GM23338 (cell line): Measurements from ENCODE around the gene VMP1. TPM values are rescaled to one million over a fixed set of nuclear protein-coding genes. Genes with fewer than 3 reads are reported as not detected.
"Not testable (repeated sequence)": the region's sequence is repeated elsewhere in the genome, so short reads cannot be mapped to it uniquely, and the experiment has no call there.

Experiments used
- ATAC-seq: fragments of 200-7000 bp; cut with Tn5 transposase; 3 replicates; pipeline ENCODE4 v1.9.1; 2020
- DNase-seq: peaks from one replicate; pipeline ENCODE4 v3.0.0-alpha.2; 2015; ENCODE audit warnings: low spot score
- H2AFZ ChIP-seq: fragments of 200-600 bp; sonication (generic); 2 replicates; pipeline ENCODE4 v1.8.0; 2016; ENCODE audit warnings: antibody characterized with exemption, mild to moderate bottlenecking, moderate library complexity
- H3F3A ChIP-seq: fragments of 200-600 bp; sonication (generic); replicated peaks from 2 replicates; pipeline ENCODE4 v1.8.0; 2017; ENCODE audit warnings: antibody characterized with exemption, mixed run types, low read depth
- H3K27ac ChIP-seq: fragments of 200-600 bp; sonication (generic); 2 replicates; pipeline ENCODE4 v1.6.1; 2016; ENCODE audit warnings: low read depth
- H3K27me3 ChIP-seq: fragments of 200-600 bp; sonication (generic); 2 replicates; pipeline ENCODE4 v1.8.0; 2016; ENCODE audit warnings: mild to moderate bottlenecking, mixed run types, moderate library complexity; ENCODE audit not compliant: insufficient read depth
- H3K36me3 ChIP-seq: fragments of 200-600 bp; sonication (generic); 2 replicates; pipeline ENCODE4 v1.8.0; 2016; ENCODE audit warnings: mild to moderate bottlenecking; ENCODE audit not compliant: insufficient read depth
- H3K4me1 ChIP-seq: fragments of 200-600 bp; sonication (generic); 2 replicates; pipeline ENCODE4 v1.8.0; 2016; ENCODE audit warnings: mild to moderate bottlenecking, moderate library complexity; ENCODE audit not compliant: insufficient read depth
- H3K4me2 ChIP-seq: fragments of 200-600 bp; sonication (generic); 2 replicates; pipeline ENCODE4 v1.7.1; 2017; ENCODE audit warnings: mixed run types
- H3K4me3 ChIP-seq: fragments of 200-600 bp; sonication (generic); 2 replicates; pipeline ENCODE4 v1.6.1; 2016; ENCODE audit warnings: mixed run types
- H3K79me2 ChIP-seq: fragments of 200-600 bp; sonication (generic); replicated peaks from 2 replicates; pipeline ENCODE4 v1.8.0; 2017; ENCODE audit warnings: mild to moderate bottlenecking; ENCODE audit not compliant: insufficient read depth
- H3K9me2 ChIP-seq: fragments of 200-600 bp; sonication (generic); 2 replicates; pipeline ENCODE4 v1.8.0; 2017; ENCODE audit not compliant: insufficient read depth
- H4K20me1 ChIP-seq: fragments of 200-600 bp; sonication (generic); replicated peaks from 2 replicates; pipeline ENCODE4 v1.8.0; 2017; ENCODE audit warnings: mild to moderate bottlenecking; ENCODE audit not compliant: insufficient read depth
- H3K27ac Mint-ChIP-seq: 2 replicates; pipeline ENCODE4 v1.8.0; 2020; ENCODE audit warnings: inconsistent platforms, mild to moderate bottlenecking, moderate library complexity, mixed read lengths
- H3K27me3 Mint-ChIP-seq: 3 replicates; pipeline ENCODE4 v1.8.0; 2022; ENCODE audit warnings: low read depth, mild to moderate bottlenecking, moderate library complexity, mixed read lengths, inconsistent platforms; ENCODE audit not compliant: insufficient read depth, poor library complexity
- H3K36me3 Mint-ChIP-seq: 3 replicates; pipeline ENCODE4 v1.8.0; 2021; ENCODE audit warnings: low read depth, mild to moderate bottlenecking, inconsistent platforms, moderate library complexity, mixed read lengths
- H3K4me1 Mint-ChIP-seq: 3 replicates; pipeline ENCODE4 v1.8.0; 2020; ENCODE audit warnings: mild to moderate bottlenecking, inconsistent platforms, mixed read lengths
- H3K4me3 Mint-ChIP-seq: 3 replicates; pipeline ENCODE4 v1.8.0; 2021; ENCODE audit warnings: moderate library complexity, mild to moderate bottlenecking, inconsistent platforms, mixed read lengths
- H3K9me3 Mint-ChIP-seq: 3 replicates; pipeline ENCODE4 v1.8.0; 2020; ENCODE audit warnings: moderate library complexity, mild to moderate bottlenecking, inconsistent platforms, mixed read lengths
- CREB1 ChIP-seq: fragments of 250-450 bp; sonication (Bioruptor Pico); IDR thresholded peaks from 2 replicates; pipeline ENCODE4 v1.5.0; 2020; ENCODE audit warnings: low read depth, mild to moderate bottlenecking, moderate library complexity
- EZH2 ChIP-seq: fragments of 200-600 bp; sonication (generic); IDR thresholded peaks from one replicate; pipeline ENCODE4 v1.8.0; 2017; ENCODE audit warnings: antibody characterized with exemption, mild to moderate bottlenecking, low read depth; ENCODE audit not compliant: unreplicated experiment
- EZH2phosphoT487 ChIP-seq: fragments of 200-600 bp; sonication (generic); IDR thresholded peaks from one replicate; pipeline ENCODE4 v1.8.1; 2018; ENCODE audit warnings: antibody characterized with exemption; ENCODE audit not compliant: unreplicated experiment
- STAT1 ChIP-seq: IDR thresholded peaks from one replicate; pipeline ENCODE4 v1.6.1; 2016; ENCODE audit warnings: antibody characterized with exemption; ENCODE audit not compliant: unreplicated experiment
- ZNF114 ChIP-seq: fragments of 250-450 bp; sonication (Bioruptor Pico); IDR thresholded peaks from 2 replicates; pipeline ENCODE4 v1.5.0; 2020; ENCODE audit warnings: mild to moderate bottlenecking, moderate library complexity
- polyA plus RNA-seq: library from polyadenylated mRNA; unstranded; fragments of >200 nt; fragmentation: Nextera tagmentation; extraction: Ambion mirVana; gene quantifications from 2 replicates; pipeline ENCODE4 v1.2.1, GENCODE V29; 2016
- total RNA-seq: library from RNA; depleted of rRNA; stranded (reverse); fragments of >200 nt; shearing (Covaris generic); gene quantifications from 2 replicates; pipeline ENCODE4 v1.2.3, GENCODE V29; 2014
- TF ChIP-seq, protein P1 (sequence below): fragments of 250-450 bp; sonication (Bioruptor Pico); IDR thresholded peaks from 2 replicates; pipeline ENCODE4 v1.5.0; 2020; ENCODE audit warnings: mild to moderate bottlenecking, moderate library complexity
- TF ChIP-seq, protein P2 (sequence below), 2 experiments: fragments of 200-600 bp in 1 of 2; sonication (generic) in 1 of 2; conservative IDR thresholded peaks; 2 replicates each; pipeline versions ENCODE4 v1.5.1 to v1.6.1; 2016 to 2017; ENCODE audit warnings: antibody characterized with exemption in 2 of 2, low read depth in 2 of 2, mild to moderate bottlenecking in 2 of 2, moderate library complexity in 1 of 2

Gene VMP1
- total and polyA plus RNA-seq, 2 experiments from 2014 or later: 70.1 to 112 TPM

DNA sequence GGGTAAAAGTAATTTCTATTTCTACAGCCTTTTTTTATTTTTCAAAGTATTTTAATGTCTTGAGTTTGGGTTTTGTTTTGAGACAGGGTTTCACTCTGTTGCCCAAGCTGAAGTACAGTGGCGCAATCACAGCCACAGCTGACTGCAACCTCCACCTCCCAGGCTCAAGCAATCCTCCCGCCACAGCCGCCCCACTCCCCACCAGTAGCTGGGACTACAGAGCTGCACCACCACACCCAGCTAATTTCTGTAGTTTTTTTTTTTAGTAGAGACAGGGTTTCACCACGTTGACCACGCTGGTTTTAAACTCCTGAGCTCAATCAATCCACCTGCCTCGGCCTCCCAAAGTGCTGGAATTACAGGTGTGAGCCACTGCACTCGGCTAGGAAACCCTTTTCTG is 141.3 kb downstream of the VMP1 start (continued):
- TF ChIP-seq, protein P1, sequence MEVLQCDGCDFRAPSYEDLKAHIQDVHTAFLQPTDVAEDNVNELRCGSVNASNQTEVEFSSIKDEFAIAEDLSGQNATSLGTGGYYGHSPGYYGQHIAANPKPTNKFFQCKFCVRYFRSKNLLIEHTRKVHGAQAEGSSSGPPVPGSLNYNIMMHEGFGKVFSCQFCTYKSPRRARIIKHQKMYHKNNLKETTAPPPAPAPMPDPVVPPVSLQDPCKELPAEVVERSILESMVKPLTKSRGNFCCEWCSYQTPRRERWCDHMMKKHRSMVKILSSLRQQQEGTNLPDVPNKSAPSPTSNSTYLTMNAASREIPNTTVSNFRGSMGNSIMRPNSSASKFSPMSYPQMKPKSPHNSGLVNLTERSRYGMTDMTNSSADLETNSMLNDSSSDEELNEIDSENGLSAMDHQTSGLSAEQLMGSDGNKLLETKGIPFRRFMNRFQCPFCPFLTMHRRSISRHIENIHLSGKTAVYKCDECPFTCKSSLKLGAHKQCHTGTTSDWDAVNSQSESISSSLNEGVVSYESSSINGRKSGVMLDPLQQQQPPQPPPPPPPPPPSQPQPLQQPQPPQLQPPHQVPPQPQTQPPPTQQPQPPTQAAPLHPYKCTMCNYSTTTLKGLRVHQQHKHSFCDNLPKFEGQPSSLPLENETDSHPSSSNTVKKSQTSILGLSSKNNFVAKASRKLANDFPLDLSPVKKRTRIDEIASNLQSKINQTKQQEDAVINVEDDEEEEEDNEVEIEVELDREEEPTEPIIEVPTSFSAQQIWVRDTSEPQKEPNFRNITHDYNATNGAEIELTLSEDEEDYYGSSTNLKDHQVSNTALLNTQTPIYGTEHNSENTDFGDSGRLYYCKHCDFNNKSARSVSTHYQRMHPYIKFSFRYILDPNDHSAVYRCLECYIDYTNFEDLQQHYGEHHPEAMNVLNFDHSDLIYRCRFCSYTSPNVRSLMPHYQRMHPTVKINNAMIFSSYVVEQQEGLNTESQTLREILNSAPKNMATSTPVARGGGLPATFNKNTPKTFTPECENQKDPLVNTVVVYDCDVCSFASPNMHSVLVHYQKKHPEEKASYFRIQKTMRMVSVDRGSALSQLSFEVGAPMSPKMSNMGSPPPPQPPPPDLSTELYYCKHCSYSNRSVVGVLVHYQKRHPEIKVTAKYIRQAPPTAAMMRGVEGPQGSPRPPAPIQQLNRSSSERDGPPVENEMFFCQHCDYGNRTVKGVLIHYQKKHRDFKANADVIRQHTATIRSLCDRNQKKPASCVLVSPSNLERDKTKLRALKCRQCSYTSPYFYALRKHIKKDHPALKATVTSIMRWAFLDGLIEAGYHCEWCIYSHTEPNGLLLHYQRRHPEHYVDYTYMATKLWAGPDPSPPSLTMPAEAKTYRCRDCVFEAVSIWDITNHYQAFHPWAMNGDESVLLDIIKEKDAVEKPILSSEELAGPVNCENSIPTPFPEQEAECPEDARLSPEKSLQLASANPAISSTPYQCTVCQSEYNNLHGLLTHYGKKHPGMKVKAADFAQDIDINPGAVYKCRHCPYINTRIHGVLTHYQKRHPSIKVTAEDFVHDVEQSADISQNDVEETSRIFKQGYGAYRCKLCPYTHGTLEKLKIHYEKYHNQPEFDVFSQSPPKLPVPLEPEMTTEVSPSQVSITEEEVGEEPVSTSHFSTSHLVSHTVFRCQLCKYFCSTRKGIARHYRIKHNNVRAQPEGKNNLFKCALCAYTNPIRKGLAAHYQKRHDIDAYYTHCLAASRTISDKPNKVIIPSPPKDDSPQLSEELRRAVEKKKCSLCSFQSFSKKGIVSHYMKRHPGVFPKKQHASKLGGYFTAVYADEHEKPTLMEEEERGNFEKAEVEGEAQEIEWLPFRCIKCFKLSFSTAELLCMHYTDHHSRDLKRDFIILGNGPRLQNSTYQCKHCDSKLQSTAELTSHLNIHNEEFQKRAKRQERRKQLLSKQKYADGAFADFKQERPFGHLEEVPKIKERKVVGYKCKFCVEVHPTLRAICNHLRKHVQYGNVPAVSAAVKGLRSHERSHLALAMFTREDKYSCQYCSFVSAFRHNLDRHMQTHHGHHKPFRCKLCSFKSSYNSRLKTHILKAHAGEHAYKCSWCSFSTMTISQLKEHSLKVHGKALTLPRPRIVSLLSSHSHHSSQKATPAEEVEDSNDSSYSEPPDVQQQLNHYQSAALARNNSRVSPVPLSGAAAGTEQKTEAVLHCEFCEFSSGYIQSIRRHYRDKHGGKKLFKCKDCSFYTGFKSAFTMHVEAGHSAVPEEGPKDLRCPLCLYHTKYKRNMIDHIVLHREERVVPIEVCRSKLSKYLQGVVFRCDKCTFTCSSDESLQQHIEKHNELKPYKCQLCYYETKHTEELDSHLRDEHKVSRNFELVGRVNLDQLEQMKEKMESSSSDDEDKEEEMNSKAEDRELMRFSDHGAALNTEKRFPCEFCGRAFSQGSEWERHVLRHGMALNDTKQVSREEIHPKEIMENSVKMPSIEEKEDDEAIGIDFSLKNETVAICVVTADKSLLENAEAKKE (CRISPR knock-in tag): no peak
- TF ChIP-seq STAT1: no peak

DNA sequence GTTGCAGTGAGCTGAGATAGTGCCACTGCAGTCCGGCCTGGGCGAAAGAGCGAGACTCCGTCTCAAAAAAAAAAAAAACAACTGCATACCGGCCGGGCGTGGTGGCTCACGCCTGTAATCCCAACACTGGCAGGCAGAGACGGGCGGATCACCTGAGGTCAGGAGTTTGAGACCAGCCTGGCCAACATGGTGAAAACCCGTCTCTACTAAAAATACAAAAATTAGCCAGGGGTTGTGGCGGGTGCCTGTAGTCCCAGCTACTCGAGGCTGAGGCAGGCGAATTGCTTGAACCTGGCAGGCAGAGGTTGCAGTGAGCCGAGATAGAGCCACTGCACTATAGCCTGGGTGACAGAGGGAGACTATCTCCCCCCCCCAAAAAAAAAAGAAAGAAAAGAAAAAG is 142.9 kb downstream of the VMP1 start:
- H3K79me2 ChIP-seq, ATAC-seq, H3K27ac Mint-ChIP-seq, H4K20me1 ChIP-seq, H3K9me3 Mint-ChIP-seq, H3K4me3 ChIP-seq, H2AFZ ChIP-seq, H3K4me3 Mint-ChIP-seq, H3K4me2 ChIP-seq, H3K9me2 ChIP-seq, H3K27ac ChIP-seq, H3K36me3 ChIP-seq, DNase-seq, H3K27me3 ChIP-seq, H3K36me3 Mint-ChIP-seq, H3F3A ChIP-seq: not testable (repeated sequence)
- peaks cover 39% of the 10 kb centered on the region for H3K4me1 Mint-ChIP-seq
- peaks cover 21% of the 10 kb centered on the region for H3K27me3 Mint-ChIP-seq
- peaks cover 16% of the 10 kb centered on the region for H3K4me1 ChIP-seq

DNA sequence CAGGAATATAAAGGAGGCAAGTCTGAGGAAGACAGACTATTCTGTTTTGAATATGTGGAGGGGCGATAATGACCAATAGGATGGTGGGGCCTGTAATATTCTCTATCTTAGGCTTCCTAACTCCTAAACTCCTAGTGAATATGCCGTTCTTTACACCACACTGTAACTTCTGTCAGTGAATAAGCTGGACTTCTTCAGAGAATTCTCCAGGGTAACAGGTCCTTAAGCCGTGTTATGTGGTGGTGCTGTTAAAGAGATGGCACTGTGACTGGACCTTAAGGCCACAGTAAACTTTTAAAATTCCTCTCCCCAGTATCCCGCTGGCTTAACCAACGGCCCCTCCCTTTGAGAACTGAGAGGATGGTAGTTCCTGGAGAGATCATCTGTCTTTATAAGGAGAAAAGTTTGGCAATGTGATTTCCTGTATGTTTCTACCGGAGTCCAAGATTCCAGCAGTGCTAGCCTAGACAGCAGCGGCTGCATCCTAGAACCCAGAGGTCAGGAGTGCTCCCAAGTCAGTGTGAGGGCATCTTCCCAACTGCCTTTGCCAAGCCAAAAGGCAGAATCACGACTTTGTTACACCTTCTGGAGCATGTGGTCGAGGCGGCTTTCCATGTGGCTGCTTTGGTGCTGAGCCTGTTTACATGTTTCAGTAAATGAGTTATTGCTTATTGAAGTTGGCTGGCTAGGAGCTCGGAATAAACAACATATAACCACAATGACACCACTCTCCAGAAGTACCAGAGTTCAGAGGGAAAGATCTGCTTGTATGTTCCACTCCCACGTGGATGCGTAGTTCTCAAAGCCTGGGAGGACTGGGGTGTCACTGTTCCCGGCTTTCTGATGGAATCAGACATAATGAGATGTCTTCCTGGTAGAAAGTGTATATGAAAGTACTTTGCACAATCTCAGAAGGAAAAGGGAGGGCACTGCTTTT is 144.3 kb downstream of the VMP1 start:
- Mint-ChIP-seq H3K9me3 (no peaks in the 10 kb centered on the region; the same call in 2 of the 3 replicates), H3K36me3 (no peaks in the 10 kb centered on the region), H3K4me1 (peaks cover 30% of the 10 kb centered on the region), H3K27ac (no peak overlapping the region), H3K4me3 (no peak overlapping the region), H3K27me3 (peaks cover 16% of the 10 kb centered on the region)
- Histone ChIP-seq H3K4me2 (no peak overlapping the region), H4K20me1 (no peaks in the 10 kb centered on the region), H3K36me3 (no peaks in the 10 kb centered on the region), H2AFZ (no peak overlapping the region), H3K9me2 (peaks cover 5% of the 10 kb centered on the region; the same call in 1 of the 2 replicates), H3K4me3 (no peak overlapping the region), H3K27ac (no peak overlapping the region), H3K79me2 (no peaks in the 10 kb centered on the region), H3K27me3 (no peaks in the 10 kb centered on the region), H3K4me1 (peaks cover 3% of the 10 kb centered on the region; the same call in 1 of the 2 replicates), H3F3A (no peaks in the 10 kb centered on the region)
- no peak for DNase-seq
- ATAC-seq: no peak
- TF ChIP-seq EZH2phosphoT487: no peak
- no peak for TF ChIP-seq STAT1
- no peak for TF ChIP-seq EZH2
- TF ChIP-seq, protein P2, sequence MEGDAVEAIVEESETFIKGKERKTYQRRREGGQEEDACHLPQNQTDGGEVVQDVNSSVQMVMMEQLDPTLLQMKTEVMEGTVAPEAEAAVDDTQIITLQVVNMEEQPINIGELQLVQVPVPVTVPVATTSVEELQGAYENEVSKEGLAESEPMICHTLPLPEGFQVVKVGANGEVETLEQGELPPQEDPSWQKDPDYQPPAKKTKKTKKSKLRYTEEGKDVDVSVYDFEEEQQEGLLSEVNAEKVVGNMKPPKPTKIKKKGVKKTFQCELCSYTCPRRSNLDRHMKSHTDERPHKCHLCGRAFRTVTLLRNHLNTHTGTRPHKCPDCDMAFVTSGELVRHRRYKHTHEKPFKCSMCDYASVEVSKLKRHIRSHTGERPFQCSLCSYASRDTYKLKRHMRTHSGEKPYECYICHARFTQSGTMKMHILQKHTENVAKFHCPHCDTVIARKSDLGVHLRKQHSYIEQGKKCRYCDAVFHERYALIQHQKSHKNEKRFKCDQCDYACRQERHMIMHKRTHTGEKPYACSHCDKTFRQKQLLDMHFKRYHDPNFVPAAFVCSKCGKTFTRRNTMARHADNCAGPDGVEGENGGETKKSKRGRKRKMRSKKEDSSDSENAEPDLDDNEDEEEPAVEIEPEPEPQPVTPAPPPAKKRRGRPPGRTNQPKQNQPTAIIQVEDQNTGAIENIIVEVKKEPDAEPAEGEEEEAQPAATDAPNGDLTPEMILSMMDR (conservative IDR thresholded peaks at IDR 0.05; ENCODE audit: low read depth in 2 of 2): no peak
- no peak for TF ChIP-seq CREB1
- no peak for TF ChIP-seq ZNF114
